ENCODE measurements around the gene XPA. TPM values are rescaled to one million over a fixed set of nuclear protein-coding genes. Genes with fewer than 3 reads are reported as not detected.
A peak's percentile ranks its signal among the peaks of the same experiment; 100 is the strongest.

The XPA gene
- total RNA-seq, 4 donors from 2014 or later: 16.6 to 27.8 (median 20.0) TPM

DNA sequence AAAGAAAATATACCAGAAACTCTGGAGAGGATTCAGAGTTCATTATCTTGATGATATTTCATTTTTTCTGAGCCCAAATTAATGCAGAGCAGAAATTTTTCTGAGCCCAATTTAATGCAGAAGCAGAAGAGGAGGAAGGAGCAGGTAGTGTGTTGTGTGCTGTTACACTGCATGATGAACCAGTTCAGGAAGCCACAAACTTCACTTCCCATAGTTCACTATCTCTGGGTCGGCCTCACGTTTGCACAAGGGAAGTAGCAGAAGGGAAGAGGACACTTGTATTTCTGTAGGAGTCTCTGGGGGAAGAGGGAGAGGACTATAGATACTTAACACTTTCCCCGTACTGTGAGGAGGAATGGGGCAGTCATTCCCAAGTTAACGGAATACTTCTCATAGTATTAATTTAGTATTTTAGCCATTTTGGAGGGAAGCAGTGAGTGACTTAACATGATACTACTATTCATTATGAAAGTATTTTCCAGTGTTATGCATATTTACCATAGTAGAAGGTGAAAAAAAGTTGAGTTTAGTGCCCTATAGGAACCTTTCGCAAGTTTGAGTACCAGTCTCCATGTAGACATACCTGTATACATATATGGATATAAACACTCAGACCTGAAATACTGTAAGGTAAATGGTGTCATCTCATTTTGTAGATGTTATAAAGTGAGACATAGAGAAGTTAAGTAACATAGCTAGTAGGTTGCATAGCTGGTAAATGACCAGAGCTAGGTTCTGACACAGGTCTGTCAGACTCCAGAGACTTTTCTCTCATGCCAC is 30.0 kb downstream of the XPA start:
- Histone ChIP-seq H3K4me1 (no peaks in the 10 kb centered on the region), H3K4me3 (no peak overlapping the region), H3K36me3 (peaks cover 0 to 100% (median 29%) of the 10 kb centered on the region in 3 donors), H3K9me3 (no peaks in the 10 kb centered on the region), H3K27ac (no peak overlapping the region), H3K27me3 (no peaks in the 10 kb centered on the region)
- no peak for DNase-seq (ENCODE audit: low spot score in 2 of 2)
- WGBS, 2 donors: 84 to 85% methylated on average over 5 of the region's 5 CpGs
- TF ChIP-seq EP300 (IDR thresholded peaks at IDR 0.05): no peak
- TF ChIP-seq POLR2A (IDR thresholded peaks at IDR 0.05): no peak
- TF ChIP-seq, protein P1, sequence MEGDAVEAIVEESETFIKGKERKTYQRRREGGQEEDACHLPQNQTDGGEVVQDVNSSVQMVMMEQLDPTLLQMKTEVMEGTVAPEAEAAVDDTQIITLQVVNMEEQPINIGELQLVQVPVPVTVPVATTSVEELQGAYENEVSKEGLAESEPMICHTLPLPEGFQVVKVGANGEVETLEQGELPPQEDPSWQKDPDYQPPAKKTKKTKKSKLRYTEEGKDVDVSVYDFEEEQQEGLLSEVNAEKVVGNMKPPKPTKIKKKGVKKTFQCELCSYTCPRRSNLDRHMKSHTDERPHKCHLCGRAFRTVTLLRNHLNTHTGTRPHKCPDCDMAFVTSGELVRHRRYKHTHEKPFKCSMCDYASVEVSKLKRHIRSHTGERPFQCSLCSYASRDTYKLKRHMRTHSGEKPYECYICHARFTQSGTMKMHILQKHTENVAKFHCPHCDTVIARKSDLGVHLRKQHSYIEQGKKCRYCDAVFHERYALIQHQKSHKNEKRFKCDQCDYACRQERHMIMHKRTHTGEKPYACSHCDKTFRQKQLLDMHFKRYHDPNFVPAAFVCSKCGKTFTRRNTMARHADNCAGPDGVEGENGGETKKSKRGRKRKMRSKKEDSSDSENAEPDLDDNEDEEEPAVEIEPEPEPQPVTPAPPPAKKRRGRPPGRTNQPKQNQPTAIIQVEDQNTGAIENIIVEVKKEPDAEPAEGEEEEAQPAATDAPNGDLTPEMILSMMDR (IDR thresholded peaks at IDR 0.05): no peak

DNA sequence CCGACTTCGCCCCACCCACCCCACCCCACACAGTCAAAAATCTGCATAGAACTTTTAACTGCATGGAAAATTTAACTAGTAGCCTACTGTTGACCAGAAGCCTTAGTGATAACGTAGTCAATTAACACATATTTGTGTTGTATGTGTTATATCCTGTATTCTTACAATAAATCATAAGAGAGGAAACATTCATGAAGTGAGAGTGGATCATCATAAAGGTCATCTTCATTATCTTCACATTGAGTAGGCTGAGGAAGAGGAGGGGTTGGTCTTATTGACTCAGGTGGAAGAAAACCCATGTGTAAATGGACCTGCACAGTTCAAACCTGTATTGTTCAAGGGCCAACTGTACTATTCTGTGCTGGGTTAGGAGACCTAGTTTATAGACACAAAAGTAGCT is 31.4 kb downstream of the XPA start:
- WGBS, 2 donors: 88% methylated on average over 3 of the region's 3 CpGs
- TF ChIP-seq, protein P1 (IDR thresholded peaks at IDR 0.05): no peak
- TF ChIP-seq POLR2A (IDR thresholded peaks at IDR 0.05) (no peak), EP300 (IDR thresholded peaks at IDR 0.05) (no peak)
- Histone ChIP-seq H3K36me3 (peaks cover 0 to 96% (median 29%) of the 10 kb centered on the region in 3 donors), H3K27ac (no peak overlapping the region), H3K9me3 (no peaks in the 10 kb centered on the region), H3K27me3 (no peaks in the 10 kb centered on the region), H3K4me3 (no peak overlapping the region), H3K4me1 (no peaks in the 10 kb centered on the region)
- no peak for DNase-seq (ENCODE audit: low spot score in 2 of 2)

DNA sequence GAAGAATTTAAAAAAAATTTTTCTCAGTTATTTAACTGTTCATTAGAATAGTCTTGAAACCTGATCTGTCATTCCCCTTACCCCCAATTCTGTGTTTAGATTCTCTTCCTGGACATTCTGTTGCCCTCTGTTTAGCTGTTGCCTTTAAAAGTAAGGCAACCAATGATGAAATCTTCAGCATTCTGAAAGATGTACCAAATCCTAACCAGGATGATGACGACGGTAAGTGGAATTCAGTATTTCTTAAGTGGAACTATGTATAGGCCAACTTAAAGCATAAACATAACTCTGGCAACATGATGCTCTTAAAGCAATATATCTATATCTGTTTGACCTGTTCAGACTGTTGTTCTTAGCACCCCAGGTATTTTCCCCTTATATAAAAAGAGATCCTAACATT is 36.3 kb downstream of the XPA start:
- Histone ChIP-seq H3K4me3 (no peak overlapping the region), H3K27me3 (no peaks in the 10 kb centered on the region), H3K27ac (no peak overlapping the region), H3K4me1 (no peaks in the 10 kb centered on the region), H3K36me3 (peaks cover 0 to 96% (median 20%) of the 10 kb centered on the region in 3 donors), H3K9me3 (no peaks in the 10 kb centered on the region)
- TF ChIP-seq, protein P1 (IDR thresholded peaks at IDR 0.05): no peak
- WGBS, 2 donors: 92 to 95% methylated on average over 2 of the region's 2 CpGs
- no peak for DNase-seq (ENCODE audit: low spot score in 2 of 2)

DNA sequence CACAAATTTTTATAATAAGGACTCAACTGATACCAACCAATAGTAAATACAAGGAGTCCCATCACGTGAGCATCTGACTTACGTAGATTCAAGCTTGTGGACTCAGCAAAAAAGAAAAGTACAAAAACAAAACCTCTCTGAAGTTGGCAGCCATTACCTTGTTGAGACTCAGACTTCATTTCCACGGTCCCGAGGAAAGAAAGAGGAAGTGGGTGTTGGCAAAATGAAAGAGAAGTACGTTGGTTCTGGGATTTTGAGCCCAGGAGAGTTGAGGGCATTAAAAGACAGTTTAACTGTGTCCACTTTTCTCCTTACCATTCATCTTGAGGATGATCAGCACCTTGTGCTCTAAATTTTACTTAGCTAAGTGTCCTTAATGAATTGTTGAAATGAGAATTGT is 36.8 kb downstream of the XPA start:
- H3K4me1 ChIP-seq: no peaks in the 10 kb centered on the region
- H3K36me3 ChIP-seq: peaks cover 0 to 96% (median 19%) of the 10 kb centered on the region in 3 donors
- 65 to 68% methylated on average over 5 of the region's 5 CpGs for WGBS, 2 donors
- TF ChIP-seq, protein P1 (IDR thresholded peaks at IDR 0.05): no peak
- TF ChIP-seq POLR2A (IDR thresholded peaks at IDR 0.05): no peak
- no peak overlapping the region for H3K4me3 ChIP-seq
- no peaks in the 10 kb centered on the region for H3K9me3 ChIP-seq
- DNase-seq (ENCODE audit: low spot score in 2 of 2): no peak
- H3K27ac ChIP-seq: peak overlapping the region in 1 of 4 donors; percentile 50
- H3K27me3 ChIP-seq: no peaks in the 10 kb centered on the region

DNA sequence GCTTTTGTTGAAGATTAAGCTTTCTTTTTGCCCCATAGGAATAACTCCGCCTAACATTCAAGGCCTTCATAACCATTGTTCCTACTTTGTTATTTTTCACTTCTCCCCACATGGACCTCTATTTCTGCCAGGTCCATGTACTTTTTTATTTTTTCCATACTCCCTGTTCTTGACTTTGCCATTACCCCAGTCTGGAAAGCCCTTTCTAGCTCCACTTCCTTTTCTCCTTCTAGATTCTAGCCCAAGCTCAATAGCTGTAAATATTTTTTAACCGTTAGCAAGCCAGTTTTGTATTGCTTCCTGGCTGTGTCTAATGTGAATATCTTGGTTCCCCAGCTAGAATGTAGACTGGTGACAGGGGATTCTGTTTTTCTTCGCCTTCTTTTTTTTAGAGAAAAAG is 37.4 kb downstream of the XPA start:
- 84 to 89% methylated on average over 3 of the region's 3 CpGs for WGBS, 2 donors
- H3K36me3 ChIP-seq: peaks cover 0 to 96% (median 13%) of the 10 kb centered on the region in 3 donors
- H3K4me3 ChIP-seq: no peak overlapping the region
- H3K4me1 ChIP-seq: no peaks in the 10 kb centered on the region
- no peaks in the 10 kb centered on the region for H3K27me3 ChIP-seq
- TF ChIP-seq, protein P1 (IDR thresholded peaks at IDR 0.05): no peak
- peak overlapping the region in 1 of 4 donors; percentile 50 for H3K27ac ChIP-seq
- H3K9me3 ChIP-seq: no peaks in the 10 kb centered on the region
- DNase-seq (ENCODE audit: low spot score in 2 of 2): no peak
